Measurements from ENCODE around the gene NADSYN1. TPM values are rescaled to one million over a fixed set of nuclear protein-coding genes. Genes with fewer than 3 reads are reported as not detected.

Gene NADSYN1
- total and polyA plus RNA-seq, 2 donors (not counting 1 experiment from before 2014, with no cell fraction given): 22.0 to 81.7 TPM

DNA sequence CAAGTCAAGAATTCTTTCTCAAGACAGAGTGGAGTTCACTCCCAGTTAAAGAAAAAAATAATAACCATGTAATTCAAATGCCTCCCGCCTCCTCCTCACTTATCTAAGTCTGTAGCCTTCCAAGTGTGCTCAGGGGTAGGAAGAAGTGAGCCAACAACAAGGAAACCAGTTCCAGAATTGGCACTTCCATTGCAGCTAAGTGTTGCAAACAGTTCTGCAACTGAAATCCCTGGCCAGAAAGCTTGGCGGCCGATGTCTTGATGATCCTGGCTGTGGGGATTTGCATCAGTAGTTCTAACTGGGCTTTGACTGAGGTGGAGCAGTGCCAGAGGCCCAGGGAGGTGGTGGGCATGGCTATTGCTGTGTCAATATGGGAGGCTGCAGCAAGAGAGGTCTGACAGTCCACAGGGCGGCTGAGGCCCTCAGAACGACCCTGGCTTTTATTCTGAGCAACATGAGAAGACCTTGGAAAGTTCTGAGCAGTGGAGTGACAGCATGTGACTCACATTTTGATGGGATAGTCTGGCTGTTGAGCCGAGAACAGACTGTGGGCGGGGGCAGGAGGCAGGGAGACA lies 24.1 kb upstream of the NADSYN1 start:
- no peak overlapping the region for H3K4me3 ChIP-seq (replicated peaks in 1 of 4; ENCODE audit: control extremely low read depth in 1 of 4, insufficient read depth in 1 of 4, low read depth in 3 of 4, low read length in 4 of 4)
- H3K4me2 ChIP-seq (ENCODE audit: extremely low read depth, insufficient read depth, low read length): no peak overlapping the region
- H3K27ac ChIP-seq (ENCODE audit: insufficient read depth, low read length): no peak overlapping the region
- H3K79me2 ChIP-seq (ENCODE audit: control insufficient read depth, insufficient read depth, low read length): no peaks in the 10 kb centered on the region
- no peaks in the 10 kb centered on the region for H4K20me1 ChIP-seq (ENCODE audit: control insufficient read depth, extremely low read depth, insufficient read depth, low read length)
- TF ChIP-seq, protein P1, sequence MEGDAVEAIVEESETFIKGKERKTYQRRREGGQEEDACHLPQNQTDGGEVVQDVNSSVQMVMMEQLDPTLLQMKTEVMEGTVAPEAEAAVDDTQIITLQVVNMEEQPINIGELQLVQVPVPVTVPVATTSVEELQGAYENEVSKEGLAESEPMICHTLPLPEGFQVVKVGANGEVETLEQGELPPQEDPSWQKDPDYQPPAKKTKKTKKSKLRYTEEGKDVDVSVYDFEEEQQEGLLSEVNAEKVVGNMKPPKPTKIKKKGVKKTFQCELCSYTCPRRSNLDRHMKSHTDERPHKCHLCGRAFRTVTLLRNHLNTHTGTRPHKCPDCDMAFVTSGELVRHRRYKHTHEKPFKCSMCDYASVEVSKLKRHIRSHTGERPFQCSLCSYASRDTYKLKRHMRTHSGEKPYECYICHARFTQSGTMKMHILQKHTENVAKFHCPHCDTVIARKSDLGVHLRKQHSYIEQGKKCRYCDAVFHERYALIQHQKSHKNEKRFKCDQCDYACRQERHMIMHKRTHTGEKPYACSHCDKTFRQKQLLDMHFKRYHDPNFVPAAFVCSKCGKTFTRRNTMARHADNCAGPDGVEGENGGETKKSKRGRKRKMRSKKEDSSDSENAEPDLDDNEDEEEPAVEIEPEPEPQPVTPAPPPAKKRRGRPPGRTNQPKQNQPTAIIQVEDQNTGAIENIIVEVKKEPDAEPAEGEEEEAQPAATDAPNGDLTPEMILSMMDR (conservative IDR thresholded peaks at IDR 0.05 in 1 of 2, IDR thresholded peaks at IDR 0.05 in 1 of 2; ENCODE audit: low read depth in 1 of 2, low read length in 2 of 2): no peak
- TF ChIP-seq EZH2 (IDR thresholded peaks at IDR 0.05; ENCODE audit: low read length, missing control alignments): no peak
- DNase-seq (ENCODE audit: low read depth in 2 of 2): peak in 1 of 2 donors; percentile 46
- H3K27me3 ChIP-seq (ENCODE audit: control insufficient read depth, insufficient read depth, low read length): peaks cover 5% of the 10 kb centered on the region
- no peaks in the 10 kb centered on the region for H3K4me1 ChIP-seq (ENCODE audit: control insufficient read depth, extremely low read depth, insufficient read depth, low read length)
- H3K9ac ChIP-seq (ENCODE audit: insufficient read depth, low read length): no peak overlapping the region
- H2AFZ ChIP-seq (ENCODE audit: low read length): no peak overlapping the region
- H3K9me3 ChIP-seq (ENCODE audit: control insufficient read depth, insufficient read depth, low read depth, low read length): no peaks in the 10 kb centered on the region
- no peaks in the 10 kb centered on the region for H3K36me3 ChIP-seq (ENCODE audit: control insufficient read depth, insufficient read depth, low read length)

GRCh38 chr11:71429701-71430100 lies 23.3 kb upstream of the NADSYN1 start:
- no peak for TF ChIP-seq EZH2 (IDR thresholded peaks at IDR 0.05; ENCODE audit: low read length, missing control alignments)
- TF ChIP-seq, protein P1 (conservative IDR thresholded peaks at IDR 0.05 in 1 of 2, IDR thresholded peaks at IDR 0.05 in 1 of 2; ENCODE audit: low read depth in 1 of 2, low read length in 2 of 2): no peak
- Histone ChIP-seq H3K9ac (ENCODE audit: insufficient read depth, low read length) (no peak overlapping the region), H3K4me1 (ENCODE audit: control insufficient read depth, extremely low read depth, insufficient read depth, low read length) (no peaks in the 10 kb centered on the region), H3K9me3 (ENCODE audit: control insufficient read depth, insufficient read depth, low read depth, low read length) (no peaks in the 10 kb centered on the region), H3K36me3 (ENCODE audit: control insufficient read depth, insufficient read depth, low read length) (no peaks in the 10 kb centered on the region), H4K20me1 (ENCODE audit: control insufficient read depth, extremely low read depth, insufficient read depth, low read length) (no peaks in the 10 kb centered on the region), H3K27me3 (ENCODE audit: control insufficient read depth, insufficient read depth, low read length) (peaks cover 4% of the 10 kb centered on the region), H3K79me2 (ENCODE audit: control insufficient read depth, insufficient read depth, low read length) (no peaks in the 10 kb centered on the region), H2AFZ (ENCODE audit: low read length) (no peak overlapping the region), H3K4me2 (ENCODE audit: extremely low read depth, insufficient read depth, low read length) (no peak overlapping the region), H3K27ac (ENCODE audit: insufficient read depth, low read length) (no peak overlapping the region), H3K4me3 (replicated peaks in 1 of 4; ENCODE audit: control extremely low read depth in 1 of 4, insufficient read depth in 1 of 4, low read depth in 3 of 4, low read length in 4 of 4) (no peak overlapping the region)
- DNase-seq (ENCODE audit: low read depth in 2 of 2): no peak

DNA sequence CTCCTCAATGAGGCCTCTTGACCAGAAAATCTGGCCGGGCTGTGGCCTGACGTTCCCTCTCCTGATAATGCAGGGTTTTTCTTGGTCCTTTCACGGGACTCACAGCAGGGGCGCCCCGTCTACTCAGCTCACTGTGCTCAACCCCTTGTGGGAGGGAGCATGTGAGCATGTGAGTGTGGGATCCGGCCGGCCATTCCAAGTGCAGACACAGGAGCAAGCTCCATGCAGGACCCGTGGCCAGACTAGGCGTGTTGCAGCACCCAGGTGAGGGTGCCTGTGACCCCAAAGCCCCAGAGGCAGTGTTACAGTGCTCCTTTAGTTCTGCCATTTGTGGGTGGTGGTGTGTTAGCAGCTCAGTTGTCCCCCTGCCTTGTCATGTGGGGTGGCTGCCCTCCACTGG lies 22.8 kb upstream of the NADSYN1 start:
- no peak overlapping the region for H3K9ac ChIP-seq (ENCODE audit: insufficient read depth, low read length)
- no peak overlapping the region for H3K4me3 ChIP-seq (replicated peaks in 1 of 4; ENCODE audit: control extremely low read depth in 1 of 4, insufficient read depth in 1 of 4, low read depth in 3 of 4, low read length in 4 of 4)
- no peaks in the 10 kb centered on the region for H3K9me3 ChIP-seq (ENCODE audit: control insufficient read depth, insufficient read depth, low read depth, low read length)
- no peak for DNase-seq (ENCODE audit: low read depth in 2 of 2)
- H4K20me1 ChIP-seq (ENCODE audit: control insufficient read depth, extremely low read depth, insufficient read depth, low read length): no peaks in the 10 kb centered on the region
- H3K4me1 ChIP-seq (ENCODE audit: control insufficient read depth, extremely low read depth, insufficient read depth, low read length): no peaks in the 10 kb centered on the region
- H3K4me2 ChIP-seq (ENCODE audit: extremely low read depth, insufficient read depth, low read length): no peak overlapping the region
- TF ChIP-seq EZH2 (IDR thresholded peaks at IDR 0.05; ENCODE audit: low read length, missing control alignments): no peak
- TF ChIP-seq, protein P1 (conservative IDR thresholded peaks at IDR 0.05 in 1 of 2, IDR thresholded peaks at IDR 0.05 in 1 of 2; ENCODE audit: low read depth in 1 of 2, low read length in 2 of 2): no peak
- H3K27ac ChIP-seq (ENCODE audit: insufficient read depth, low read length): no peak overlapping the region
- no peak overlapping the region for H2AFZ ChIP-seq (ENCODE audit: low read length)
- H3K79me2 ChIP-seq (ENCODE audit: control insufficient read depth, insufficient read depth, low read length): no peaks in the 10 kb centered on the region
- H3K36me3 ChIP-seq (ENCODE audit: control insufficient read depth, insufficient read depth, low read length): peaks cover 4% of the 10 kb centered on the region
- H3K27me3 ChIP-seq (ENCODE audit: control insufficient read depth, insufficient read depth, low read length): peaks cover 4% of the 10 kb centered on the region

Data from fibroblast of lung (primary cell).